Measurements from ENCODE around the gene CHD3.
"Not testable (repeated sequence)": the region's sequence is repeated elsewhere in the genome, so short reads cannot be mapped to it uniquely, and the experiment has no call there.

CHD3 gene

DNA sequence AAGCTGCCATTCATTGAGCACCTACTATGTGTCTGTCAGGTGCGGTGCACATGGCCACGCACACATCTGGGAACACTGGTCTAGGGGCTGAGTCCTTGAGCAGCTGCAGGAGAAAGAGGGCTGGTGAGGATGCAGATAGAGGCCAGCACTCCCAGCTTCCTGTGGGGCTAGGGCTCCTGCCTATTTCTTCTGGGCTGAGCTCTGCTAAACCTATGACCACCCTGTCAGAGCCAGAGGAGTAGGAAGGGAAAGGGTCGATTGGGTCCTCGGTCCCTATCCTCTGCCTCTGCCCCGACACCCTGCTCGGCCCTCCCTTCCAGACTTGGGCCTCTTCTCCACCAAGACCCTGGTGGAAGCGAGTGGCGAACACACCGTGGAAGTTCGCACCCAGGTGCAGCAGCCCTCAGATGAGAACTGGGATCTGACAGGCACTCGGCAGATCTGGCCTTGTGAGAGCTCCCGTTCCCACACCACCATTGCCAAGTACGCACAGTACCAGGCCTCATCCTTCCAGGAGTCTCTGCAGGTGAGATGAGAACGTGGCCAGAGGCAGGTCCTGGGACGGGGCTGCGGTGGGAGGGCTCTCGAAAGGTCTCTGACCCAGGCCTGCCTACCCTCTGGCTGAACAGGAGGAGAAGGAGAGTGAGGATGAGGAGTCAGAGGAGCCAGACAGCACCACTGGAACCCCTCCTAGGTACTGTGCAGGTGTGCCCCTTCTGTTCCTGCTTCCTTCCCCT lies 37.7 kb upstream of the CHD3 start:
- no peak for DNase-seq

DNA sequence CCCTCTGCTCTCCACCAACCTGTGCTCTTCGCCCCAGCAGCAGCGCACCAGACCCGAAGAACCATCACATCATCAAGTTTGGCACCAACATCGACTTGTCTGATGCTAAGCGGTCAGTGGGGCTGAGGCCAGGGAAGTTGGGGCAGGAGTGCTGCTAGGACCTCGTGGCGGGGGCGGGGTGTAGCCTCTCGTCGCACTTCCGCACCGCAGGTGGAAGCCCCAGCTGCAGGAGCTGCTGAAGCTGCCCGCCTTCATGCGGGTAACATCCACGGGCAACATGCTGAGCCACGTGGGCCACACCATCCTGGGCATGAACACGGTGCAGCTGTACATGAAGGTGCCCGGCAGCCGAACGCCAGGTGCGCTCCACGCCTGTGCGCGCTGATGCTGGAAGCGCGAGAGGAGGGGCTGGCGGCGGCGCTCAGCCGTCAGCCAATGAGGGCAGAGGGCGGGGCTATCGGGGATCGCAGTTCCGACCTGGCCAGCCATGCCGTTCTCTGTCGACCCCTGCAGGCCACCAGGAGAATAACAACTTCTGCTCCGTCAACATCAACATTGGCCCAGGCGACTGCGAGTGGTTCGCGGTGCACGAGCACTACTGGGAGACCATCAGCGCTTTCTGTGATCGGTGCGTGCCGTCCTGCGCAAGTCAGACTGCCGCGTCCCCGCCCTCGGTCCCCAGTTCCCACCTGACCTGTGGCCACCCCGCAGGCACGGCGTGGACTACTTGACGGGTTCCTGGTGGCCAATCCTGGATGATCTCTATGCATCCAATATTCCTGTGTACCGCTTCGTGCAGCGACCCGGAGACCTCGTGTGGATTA lies 36.9 kb upstream of the CHD3 start:
- DNase-seq, result peak; percentile 89

DNA sequence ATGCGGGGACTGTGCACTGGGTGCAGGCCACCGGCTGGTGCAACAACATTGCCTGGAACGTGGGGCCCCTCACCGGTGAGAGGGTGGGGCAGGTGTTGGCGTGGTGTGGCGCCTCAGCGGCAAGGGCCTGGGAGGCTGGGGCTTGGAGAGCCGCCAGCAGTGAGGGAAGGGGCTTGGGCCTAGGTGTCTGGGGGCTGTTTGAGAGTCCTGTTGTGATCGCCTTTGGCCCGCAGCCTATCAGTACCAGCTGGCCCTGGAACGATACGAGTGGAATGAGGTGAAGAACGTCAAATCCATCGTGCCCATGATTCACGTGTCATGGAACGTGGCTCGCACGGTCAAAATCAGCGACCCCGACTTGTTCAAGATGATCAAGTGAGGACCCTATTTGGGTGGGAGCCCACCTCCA lies 36.3 kb upstream of the CHD3 start:
- no peak for DNase-seq

DNA sequence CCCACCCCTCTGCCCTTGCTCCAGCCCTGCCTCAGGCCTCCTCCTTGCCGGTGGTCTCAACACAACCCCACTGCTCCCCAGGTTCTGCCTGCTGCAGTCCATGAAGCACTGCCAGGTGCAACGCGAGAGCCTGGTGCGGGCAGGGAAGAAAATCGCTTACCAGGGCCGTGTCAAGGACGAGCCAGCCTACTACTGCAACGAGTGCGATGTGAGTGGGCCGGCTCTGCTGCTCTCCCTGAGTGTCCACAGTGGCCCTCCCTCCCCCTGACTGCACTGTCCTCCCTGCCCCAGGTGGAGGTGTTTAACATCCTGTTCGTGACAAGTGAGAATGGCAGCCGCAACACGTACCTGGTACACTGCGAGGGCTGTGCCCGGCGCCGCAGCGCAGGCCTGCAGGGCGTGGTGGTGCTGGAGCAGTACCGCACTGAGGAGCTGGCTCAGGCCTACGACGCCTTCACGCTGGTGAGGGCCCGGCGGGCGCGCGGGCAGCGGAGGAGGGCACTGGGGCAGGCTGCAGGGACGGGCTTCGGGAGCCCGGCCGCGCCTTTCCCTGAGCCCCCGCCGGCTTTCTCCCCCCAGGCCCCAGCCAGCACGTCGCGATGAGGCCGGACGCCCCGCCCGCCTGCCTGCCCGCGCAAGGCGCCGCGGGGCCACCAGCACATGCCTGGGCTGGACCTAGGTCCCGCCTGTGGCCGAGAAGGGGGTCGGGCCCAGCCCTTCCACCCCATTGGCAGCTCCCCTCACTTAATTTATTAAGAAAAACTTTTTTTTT lies 35.5 kb upstream of the CHD3 start:
- no peak for DNase-seq

DNA sequence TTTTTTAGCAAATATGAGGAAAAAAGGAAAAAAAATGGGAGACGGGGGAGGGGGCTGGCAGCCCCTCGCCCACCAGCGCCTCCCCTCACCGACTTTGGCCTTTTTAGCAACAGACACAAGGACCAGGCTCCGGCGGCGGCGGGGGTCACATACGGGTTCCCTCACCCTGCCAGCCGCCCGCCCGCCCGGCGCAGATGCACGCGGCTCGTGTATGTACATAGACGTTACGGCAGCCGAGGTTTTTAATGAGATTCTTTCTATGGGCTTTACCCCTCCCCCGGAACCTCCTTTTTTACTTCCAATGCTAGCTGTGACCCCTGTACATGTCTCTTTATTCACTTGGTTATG lies 34.9 kb upstream of the CHD3 start:
- no peak for DNase-seq

DNA sequence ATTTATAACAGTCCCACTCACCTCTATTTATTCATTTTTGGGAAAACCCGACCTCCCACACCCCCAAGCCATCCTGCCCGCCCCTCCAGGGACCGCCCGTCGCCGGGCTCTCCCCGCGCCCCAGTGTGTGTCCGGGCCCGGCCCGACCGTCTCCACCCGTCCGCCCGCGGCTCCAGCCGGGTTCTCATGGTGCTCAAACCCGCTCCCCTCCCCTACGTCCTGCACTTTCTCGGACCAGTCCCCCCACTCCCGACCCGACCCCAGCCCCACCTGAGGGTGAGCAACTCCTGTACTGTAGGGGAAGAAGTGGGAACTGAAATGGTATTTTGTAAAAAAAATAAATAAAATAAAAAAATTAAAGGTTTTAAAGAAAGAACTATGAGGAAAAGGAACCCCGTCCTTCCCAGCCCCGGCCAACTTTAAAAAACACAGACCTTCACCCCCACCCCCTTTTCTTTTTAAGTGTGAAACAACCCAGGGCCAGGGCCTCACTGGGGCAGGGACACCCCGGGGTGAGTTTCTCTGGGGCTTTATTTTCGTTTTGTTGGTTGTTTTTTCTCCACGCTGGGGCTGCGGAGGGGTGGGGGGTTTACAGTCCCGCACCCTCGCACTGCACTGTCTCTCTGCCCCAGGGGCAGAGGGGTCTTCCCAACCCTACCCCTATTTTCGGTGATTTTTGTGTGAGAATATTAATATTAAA lies 34.4 kb upstream of the CHD3 start:
- no peak for DNase-seq

DNA sequence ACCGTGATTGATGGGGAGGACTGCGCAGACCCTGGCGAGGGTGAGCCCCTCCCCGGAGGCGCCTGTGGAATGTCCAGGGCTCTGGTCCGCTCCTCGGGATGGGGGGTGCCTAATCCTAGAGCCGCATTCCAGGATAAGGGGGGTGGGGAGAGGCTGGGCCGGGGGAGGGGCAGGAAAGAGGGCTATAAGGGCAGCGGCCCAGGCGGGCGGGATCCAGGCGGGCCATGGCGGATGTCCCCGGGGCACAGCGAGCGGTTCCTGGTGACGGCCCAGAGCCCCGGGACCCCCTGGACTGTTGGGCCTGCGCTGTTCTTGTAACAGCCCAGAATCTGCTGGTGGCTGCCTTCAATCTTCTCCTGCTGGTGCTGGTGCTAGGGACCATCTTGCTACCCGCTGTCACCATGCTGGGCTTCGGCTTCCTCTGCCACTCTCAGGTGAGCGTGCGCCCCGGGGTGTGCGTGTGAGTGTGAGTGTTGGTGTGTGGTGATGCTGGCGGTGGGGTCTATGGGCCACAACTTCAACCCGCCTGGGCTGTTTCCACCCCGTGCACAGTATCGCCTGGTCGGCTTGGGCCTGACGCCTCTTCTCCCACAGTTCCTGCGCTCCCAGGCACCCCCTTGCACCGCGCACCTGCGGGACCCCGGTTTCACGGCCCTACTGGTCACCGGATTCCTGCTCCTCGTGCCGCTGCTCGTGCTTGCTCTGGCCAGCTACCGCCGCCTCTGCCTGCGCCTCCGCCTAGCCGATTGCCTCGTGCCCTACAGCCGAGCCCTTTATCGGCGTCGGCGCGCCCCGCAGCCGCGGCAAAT lies 33.5 kb upstream of the CHD3 start, which contains the start of gene TMEM88:
TSS of gene TMEM88 (plus strand) at position 216 of the 809 bp plus-strand sequence. CDS start at position 225, 9 bp downstream.
- no peak for DNase-seq

DNA sequence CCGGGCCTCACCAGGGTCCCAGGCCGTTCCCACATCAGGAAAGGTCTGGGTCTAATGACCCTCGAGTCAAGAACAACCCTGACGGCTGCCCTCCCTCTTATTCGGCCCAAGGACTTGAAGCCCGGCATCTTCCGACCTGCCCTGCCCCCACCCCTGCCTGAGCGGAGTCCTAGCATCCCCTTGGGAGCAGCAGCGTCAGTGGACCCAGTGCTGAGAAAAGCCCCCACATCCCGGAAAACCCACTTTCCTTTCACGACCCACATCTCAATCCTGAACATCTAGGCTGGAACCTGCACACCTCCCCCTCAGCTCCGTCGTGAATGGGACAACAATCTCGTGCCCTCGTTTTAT lies 33.0 kb upstream of the CHD3 start:
- DNase-seq, result no peak

GRCh38 chr17:7856011-7856810 lies 32.4 kb upstream of the CHD3 start:
- DNase-seq, result peak; percentile 27

DNA sequence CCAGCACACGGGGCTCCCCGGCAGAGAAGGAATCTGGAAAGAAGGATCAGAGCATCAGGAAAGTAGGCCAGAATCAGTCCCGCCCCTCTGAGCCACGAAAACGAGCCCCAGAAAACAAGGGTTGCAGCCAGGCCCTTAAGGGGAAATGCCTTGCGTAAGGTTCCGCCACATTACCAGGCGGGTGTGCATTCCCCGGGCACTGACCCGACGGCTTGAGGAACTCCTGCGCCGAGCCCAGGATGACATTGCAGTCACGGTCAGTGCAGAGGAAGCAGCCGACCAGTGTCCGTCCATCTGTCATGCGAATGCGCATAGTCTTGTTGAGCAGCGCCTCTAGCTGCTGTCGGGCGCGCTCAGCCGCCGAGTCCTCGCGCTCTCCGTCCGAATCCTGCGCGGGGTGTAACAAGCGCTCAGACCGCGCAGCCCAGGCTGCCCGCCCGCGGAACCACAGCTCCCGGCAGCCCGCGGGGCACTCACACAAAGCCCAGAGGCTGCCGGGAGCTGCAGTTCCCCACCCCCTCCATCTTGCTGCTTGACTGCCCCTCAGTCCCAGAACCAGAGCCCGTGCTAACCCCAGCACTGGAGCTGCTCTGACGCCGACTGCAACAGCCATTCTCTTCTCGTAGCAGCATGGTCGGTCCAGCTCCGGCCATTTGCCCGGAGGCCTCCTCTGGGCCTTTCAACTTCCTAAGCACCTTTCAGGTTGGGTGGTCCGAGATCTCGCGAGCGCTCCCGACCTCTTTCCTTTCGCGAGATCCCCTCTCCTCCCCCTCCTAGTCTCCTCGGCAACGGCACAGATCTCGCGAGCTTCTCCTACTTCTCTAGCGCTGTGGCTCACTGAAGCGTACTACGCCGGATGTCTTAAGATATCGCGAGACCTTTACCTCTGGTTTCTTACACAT lies 31.5 kb upstream of the CHD3 start, which contains the start of gene NAA38:
TSS of gene NAA38 (minus strand) at position 749 of the 902 bp plus-strand sequence. CDS start at position 653, 96 bp downstream.
- DNase-seq, result peak; percentile 98

DNA sequence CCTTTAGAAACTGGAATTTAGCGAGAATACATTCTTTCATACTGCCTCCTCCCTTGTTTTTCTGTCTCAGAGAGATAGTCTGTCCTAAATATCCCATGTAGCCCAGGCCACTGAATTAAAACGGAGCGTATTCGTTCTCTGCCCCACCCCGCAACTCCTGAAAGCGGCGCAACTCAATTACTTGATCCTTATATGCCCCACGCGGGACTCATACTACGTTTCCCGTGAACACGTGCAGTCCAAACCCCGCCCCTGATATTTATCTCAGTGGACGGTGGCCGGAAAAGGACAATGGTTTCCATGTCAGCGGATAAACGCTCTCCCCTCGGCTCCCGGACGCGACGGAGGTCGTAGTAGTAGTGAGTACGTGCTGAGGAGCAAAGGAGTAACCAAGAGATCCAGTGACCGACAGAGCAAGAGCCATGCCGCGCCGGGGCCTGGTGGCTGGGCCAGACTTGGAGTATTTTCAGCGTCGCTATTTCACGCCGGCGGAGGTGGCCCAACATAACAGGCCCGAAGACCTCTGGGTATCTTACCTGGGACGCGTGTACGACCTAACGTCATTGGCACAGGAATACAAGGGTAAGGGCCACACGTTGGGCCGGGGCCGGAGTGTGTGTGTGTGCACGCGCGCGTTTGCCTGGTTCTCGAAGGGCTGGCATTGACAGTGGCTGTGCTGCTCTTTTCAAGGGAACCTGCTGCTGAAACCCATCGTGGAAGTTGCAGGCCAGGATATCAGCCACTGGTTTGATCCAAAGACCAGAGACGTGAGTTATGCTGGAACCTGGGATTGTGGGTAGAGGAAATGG lies 30.7 kb upstream of the CHD3 start, which contains the start of gene CYB5D1:
TSS of gene CYB5D1 (plus strand) at position 291 of the 809 bp plus-strand sequence. CDS start at position 423, 132 bp downstream.
- peak; percentile 93 for DNase-seq

GRCh38 chr17:7858522-7858810 lies 30.1 kb upstream of the CHD3 start:
- peak; percentile 51 for DNase-seq

- no peak for DNase-seq
These were observed 29.6 kb upstream of the CHD3 start for GRCh38 chr17:7859028-7859427.

GRCh38 chr17:7862692-7863437 lies 25.7 kb upstream of the CHD3 start:
- DNase-seq, result peak; percentile 74

GRCh38 chr17:7864384-7864783 lies 24.2 kb upstream of the CHD3 start:
- not testable (repeated sequence) for DNase-seq

DNA sequence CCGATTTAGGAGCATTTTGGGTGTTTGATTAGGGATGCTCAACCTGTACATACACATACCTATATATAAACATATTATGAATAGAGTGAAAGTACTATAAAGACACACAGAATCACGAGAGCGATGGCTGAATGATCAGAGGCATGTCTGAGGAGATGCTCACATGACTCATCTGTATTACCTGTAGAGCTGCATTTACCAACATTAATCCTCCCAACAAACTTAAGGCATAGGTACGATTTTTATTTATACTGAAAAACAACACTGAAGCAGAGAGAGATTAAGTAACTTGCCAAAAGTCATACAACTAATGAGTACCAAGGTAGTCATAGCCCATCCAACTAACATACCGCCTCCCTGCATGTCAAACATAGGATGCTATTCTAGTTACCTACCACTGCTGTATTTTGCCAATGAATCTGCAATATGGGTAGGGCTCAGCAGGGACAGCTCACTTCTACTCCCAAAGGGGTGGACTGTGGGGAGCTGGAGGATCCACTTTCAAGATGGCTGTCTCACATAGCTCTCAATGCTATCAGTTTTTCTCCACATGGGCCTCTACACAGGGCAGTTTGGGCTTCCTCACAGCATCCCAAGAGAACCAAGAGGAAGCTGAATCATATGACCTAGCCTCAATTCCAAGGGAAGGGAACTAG lies 23.5 kb upstream of the CHD3 start:
- no peak for DNase-seq

GRCh38 chr17:7867881-7868329 lies 20.7 kb upstream of the CHD3 start:
- no peak for DNase-seq

GRCh38 chr17:7873051-7873450 lies 15.5 kb upstream of the CHD3 start:
- DNase-seq, result no peak

Data from NCI-H69 (cell line).